ENCODE measurements around the gene INPP5D. TPM values are rescaled to one million over a fixed set of nuclear protein-coding genes. Genes with fewer than 3 reads are reported as not detected.

INPP5D gene
- total RNA-seq, 1 experiment from 2014 or later: 12.7 TPM

- Histone ChIP-seq H3K79me1 (ENCODE audit: insufficient read depth, low read depth, low read length, poor library complexity, severe bottlenecking) (no peaks in the 10 kb centered on the region), H3K9me3 (ENCODE audit: control insufficient read depth, low read depth, low read length) (no peaks in the 10 kb centered on the region), H3T11ph (ENCODE audit: low read length) (no peak overlapping the region), H4K8ac (replicated peaks; ENCODE audit: insufficient read length, low read depth, low read length) (no peak overlapping the region), H2AFZ (ENCODE audit: low read length) (no peak overlapping the region), H3K4me1 (ENCODE audit: insufficient read depth, low read length) (no peaks in the 10 kb centered on the region), H2BK20ac (ENCODE audit: low read depth, low read length, poor library complexity, severe bottlenecking) (no peak overlapping the region), H3K4me2 (ENCODE audit: insufficient read depth, insufficient read length, low read length) (no peak overlapping the region), H4K5ac (ENCODE audit: insufficient read length, low read depth, low read length) (no peak overlapping the region), H3K23ac (ENCODE audit: insufficient read length, low read depth, low read length) (no peak overlapping the region), H3K56ac (ENCODE audit: insufficient read length, low read depth, low read length) (no peak overlapping the region), H2AK5ac (ENCODE audit: insufficient read length, low read length) (no peak overlapping the region), H3K79me2 (ENCODE audit: insufficient read depth, low read length) (no peaks in the 10 kb centered on the region; the same call in 1 of the 2 replicates), H3K18ac (ENCODE audit: insufficient read length, low read depth, low read length) (no peak overlapping the region), H2BK15ac (ENCODE audit: low read depth, low read length) (no peak overlapping the region), H3K23me2 (ENCODE audit: insufficient read length, low read depth, low read length, poor library complexity, severe bottlenecking) (no peaks in the 10 kb centered on the region), H3K4ac (ENCODE audit: low read depth, low read length) (no peak overlapping the region), H4K20me1 (ENCODE audit: control insufficient read depth, insufficient read depth, insufficient read length) (no peaks in the 10 kb centered on the region), H3K14ac (ENCODE audit: insufficient read depth, low read length) (no peak overlapping the region), H2BK5ac (ENCODE audit: insufficient read length, low read length) (no peak overlapping the region), H4K91ac (ENCODE audit: insufficient read length, low read depth, low read length) (no peak overlapping the region), H3K9ac (ENCODE audit: extremely low read depth, insufficient read length, low read length) (no peak overlapping the region), H3K27me3 (ENCODE audit: insufficient read depth, low read length) (no peaks in the 10 kb centered on the region), H2BK120ac (ENCODE audit: low read depth, low read length, poor library complexity, severe bottlenecking) (no peak overlapping the region), H2BK12ac (ENCODE audit: insufficient read length, low read depth, low read length) (no peak overlapping the region), H3K27ac (ENCODE audit: insufficient read length, low read depth, low read length) (no peak overlapping the region)
- Mint-ChIP-seq H3K4me3 (no peak overlapping the region), H3K4me1 (peaks cover 10 to 13% of the 10 kb centered on the region in 2 experiments), H3K36me3 (ENCODE audit: insufficient read depth in 1 of 3, low read depth in 3 of 3) (peaks cover 10 to 75% (median 27%) of the 10 kb centered on the region in 3 experiments), H3K27ac (peak overlapping the region in 1 of 3 experiments; percentile 39; a peak in 2 of 7 replicates), H3K9me3 (peaks cover 12 to 13% of the 10 kb centered on the region in 2 experiments; a peak in 4 of 5 replicates), H3K27me3 (ENCODE audit: low read depth) (no peaks in the 10 kb centered on the region)
- WGBS (ENCODE audit: extremely low coverage, insufficient read length, low lambda C conversion rate): no CpG with 5 or more reads among the region's 10 CpGs
- no peak for DNase-seq
- TF ChIP-seq CTCF (conservative IDR thresholded peaks at IDR 0.05): no peak
Measured at GRCh38 chr2:233148354-233148753, 88.2 kb downstream of the INPP5D start.
